Mucosa of gallbladder (tissue), 1 donor: ENCODE data around the gene LAMB4. TPM values are rescaled to one million over a fixed set of nuclear protein-coding genes. Genes with fewer than 3 reads are reported as not detected.
"Not testable (repeated sequence)": the region's sequence is repeated elsewhere in the genome, so short reads cannot be mapped to it uniquely, and the experiment has no call there.

Experiments
- DNase-seq: peaks from one replicate; pipeline ENCODE4 v3.0.0-alpha.2; 2020; ENCODE audit warnings: low spot score
- total RNA-seq: library from RNA; stranded (reverse); gene quantifications from one replicate; pipeline ENCODE4 v1.2.1, GENCODE V29; 2021
- donor health status: DM: no; HTN: no; CAD: no.

Gene LAMB4
- total RNA-seq, 1 donor from 2014 or later, result 0.83 TPM

- no peak for DNase-seq
Observed at GRCh38 chr7:108049962-108050361, 80.2 kb downstream of the LAMB4 start.

GRCh38 chr7:108048422-108048821 is 81.7 kb downstream of the LAMB4 start:
- no peak for DNase-seq

DNA sequence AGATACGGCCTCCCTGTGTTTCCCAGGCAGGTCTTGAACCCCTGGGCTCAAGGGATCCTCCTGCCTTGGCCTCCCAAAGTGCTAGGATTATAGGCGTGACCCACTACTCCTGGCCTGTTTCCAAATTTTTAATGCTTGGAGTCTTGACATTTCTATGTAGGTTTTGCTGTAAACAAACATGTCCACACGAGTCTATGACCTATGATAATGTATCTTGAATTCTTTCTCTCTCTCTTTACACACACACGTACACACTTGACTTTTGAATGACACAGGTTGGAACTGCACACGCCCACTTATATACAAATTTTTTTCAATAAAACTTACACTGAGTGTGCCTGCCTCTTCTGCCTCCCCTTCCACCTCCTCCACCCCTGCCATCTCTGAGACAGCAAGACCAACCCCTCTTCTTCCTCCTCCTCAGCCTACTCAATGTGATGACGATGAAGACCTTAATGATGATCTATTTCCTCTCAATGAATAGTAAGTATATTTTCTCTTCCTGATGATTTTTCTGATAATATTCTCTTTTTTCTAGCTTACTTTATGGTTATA is 83.1 kb downstream of the LAMB4 start:
- DNase-seq, result no peak

DNA sequence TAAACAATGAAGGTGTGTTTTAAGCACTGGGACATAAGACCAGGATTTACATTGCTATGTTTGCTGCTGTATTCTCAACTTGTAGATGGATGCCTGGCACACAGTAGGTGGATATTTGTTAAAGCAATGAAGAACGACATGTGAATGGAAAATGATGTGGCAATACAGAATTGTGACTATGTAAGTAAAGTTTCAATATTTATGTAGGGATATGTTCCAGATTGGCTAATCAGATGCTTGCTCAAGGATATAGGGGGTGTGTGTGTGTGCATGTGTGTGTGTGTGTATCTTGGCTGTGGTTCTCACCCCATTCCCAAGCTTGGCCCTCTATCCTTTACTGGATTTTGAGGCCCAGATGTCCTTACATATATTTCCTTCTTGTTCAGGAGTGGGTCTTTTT is 84.5 kb downstream of the LAMB4 start:
- no peak for DNase-seq

GRCh38 chr7:108045154-108045553 is 85.0 kb downstream of the LAMB4 start:
- DNase-seq, result no peak

DNA sequence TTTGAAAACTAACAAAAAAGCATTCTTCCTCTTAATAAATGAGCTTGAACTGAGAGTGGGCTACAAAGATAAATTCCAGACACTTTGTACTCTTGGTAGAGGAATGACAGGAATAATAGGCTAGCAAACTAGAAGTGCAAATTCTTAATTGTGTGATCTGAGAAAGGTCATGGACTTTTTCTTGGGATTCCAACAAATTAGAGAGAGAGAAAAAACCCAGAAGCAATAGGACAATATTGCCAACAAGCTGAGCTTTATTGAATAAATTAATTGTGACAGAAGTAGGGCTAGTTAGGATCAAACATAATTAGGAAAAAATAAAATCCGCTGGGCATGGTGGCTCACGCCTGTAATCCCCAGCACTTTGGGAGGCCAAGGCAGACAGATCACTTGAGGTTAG is 85.8 kb downstream of the LAMB4 start:
- DNase-seq, result no peak

DNA sequence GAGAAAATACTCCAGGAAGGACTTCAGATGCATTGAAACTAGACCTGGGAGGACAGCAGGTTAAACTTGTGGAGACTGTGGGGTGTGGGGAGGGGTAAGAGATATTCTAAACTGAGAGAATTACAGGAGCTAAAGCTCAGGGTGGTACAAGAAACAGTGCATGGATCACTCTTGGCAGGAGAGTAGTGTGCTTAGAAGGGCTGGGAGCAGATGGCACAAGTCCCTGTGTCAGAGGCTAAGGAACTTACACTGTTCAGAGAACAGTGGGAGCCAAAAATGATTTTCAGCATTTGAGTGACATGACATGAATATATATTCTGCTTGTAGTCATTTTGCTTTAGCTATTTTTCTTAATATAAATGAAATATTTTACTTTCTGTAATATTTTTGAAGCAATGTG is 91.2 kb downstream of the LAMB4 start:
- no peak for DNase-seq

- DNase-seq, result no peak
Observed at GRCh38 chr7:108037741-108038140, 92.4 kb downstream of the LAMB4 start.

DNA sequence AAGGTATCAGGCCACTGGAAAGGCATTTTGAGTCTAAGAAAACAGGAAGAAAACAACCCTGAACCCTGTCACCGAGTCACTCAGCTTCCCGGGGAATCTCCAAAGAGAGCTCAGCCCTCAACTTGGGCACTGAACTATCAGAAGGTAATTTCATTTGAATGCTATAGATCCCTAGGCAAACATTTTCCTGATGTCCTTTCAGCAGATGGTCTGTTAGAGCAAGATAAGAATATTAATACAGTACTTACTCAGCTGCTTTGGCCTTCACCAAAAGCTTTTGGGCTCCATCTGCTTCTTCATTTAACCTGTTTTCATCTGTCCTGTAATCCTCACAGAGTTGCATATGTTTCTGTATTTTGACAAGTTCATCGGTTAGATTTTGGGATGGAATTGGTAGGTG is 93.0 kb downstream of the LAMB4 start:
- DNase-seq, result no peak

- DNase-seq, result no peak
Observed at GRCh38 chr7:108034586-108034985, 95.6 kb downstream of the LAMB4 start.

DNA sequence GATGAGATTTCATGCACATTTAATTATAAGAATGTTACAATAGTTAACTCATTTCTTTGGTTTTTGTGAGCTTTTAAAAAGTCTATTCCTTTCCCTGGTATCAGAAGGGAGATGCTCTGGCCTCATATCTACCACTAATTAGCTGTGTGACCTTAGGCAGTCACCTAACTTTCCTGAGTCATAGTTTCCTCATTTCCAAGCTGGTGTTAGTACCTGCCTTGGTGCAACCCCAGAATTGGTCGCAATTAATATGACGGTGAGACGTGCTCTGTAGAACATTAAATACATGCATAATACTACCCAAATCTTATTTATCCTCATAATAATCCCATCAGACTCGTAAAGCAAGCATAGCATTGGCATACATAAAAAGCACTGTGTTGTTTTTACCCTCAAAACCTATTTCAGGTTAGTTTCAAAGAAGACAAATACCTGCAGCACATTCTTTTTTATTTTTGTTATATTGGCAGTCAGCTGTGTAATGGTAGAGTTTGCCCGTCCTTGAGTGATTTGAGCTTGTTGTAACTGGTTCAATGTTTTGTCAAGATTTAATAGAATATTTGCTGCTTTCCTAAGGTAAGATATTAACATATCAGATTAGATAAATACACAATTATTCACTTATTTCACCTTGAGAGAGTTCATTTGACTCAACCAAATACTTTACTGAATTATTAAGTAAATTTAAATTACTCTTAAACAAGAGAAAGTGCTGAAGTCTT is 96.2 kb downstream of the LAMB4 start:
- DNase-seq, result no peak

- not testable (repeated sequence) for DNase-seq
Observed at GRCh38 chr7:108033309-108033708, 96.9 kb downstream of the LAMB4 start.

GRCh38 chr7:108030516-108030915 is 99.6 kb downstream of the LAMB4 start:
- DNase-seq, result no peak

DNA sequence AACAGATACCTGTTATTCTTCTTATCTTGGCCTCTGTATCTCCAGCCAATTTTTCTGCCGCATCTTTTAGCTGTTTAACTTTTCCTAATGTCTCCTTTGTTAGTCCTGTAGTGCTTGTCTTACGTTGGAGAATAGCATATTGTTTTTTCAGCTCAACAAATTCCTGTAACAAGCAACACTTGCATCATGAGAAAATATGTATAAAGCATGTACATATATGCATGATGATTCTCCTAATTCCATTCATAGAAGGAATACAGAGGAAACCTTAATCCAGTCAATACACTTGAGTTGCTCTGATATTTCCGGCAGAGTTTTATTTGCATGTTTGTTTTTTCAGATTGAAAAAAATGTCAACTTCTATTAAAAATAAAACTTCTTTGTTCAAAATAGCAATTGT is 101.1 kb downstream of the LAMB4 start:
- no peak for DNase-seq

- no peak for DNase-seq
Observed at GRCh38 chr7:108028111-108028510, 102.0 kb downstream of the LAMB4 start.

DNA sequence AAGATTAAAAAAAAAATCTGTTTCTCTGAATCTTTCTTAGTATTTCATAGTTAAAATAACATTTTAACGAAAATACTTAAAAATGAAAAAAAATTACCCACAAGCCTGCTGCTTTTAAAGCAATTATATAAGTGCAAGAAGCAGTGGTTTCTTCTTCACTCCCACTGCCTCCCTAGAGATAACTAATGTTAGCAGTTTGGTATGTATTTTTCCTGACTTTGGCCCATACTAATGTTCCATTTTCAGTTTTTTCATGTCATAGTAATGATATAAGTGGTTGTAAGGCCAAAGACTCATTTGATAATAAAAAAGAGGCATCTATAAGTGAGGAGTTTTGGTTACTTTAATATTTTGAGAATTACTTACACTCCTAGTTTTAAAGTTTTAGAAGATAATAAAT is 102.9 kb downstream of the LAMB4 start:
- DNase-seq, result no peak

DNA sequence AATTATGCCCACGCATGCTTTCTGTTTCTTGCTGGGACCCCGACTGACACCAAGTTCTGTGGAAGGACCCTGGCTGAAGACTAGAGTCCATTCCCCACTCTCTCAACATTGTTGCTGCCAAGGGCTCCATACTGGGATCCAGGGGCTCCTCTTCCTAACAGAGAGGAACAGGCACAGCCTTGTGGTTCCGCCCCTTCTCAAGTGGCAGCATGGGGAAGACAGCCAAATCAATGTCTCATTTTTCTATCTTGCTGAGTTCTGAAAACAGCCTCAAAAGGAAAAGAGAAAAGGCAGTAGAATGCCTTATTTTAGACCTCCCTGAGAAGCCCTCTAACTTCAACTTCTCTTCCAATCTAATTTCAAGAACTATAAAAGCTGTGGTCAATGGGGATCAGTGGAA is 103.5 kb downstream of the LAMB4 start:
- DNase-seq, result no peak

GRCh38 chr7:108026116-108026515 is 104.0 kb downstream of the LAMB4 start:
- no peak for DNase-seq

- DNase-seq, result no peak
Observed at GRCh38 chr7:108024538-108024937, 105.6 kb downstream of the LAMB4 start.

DNA sequence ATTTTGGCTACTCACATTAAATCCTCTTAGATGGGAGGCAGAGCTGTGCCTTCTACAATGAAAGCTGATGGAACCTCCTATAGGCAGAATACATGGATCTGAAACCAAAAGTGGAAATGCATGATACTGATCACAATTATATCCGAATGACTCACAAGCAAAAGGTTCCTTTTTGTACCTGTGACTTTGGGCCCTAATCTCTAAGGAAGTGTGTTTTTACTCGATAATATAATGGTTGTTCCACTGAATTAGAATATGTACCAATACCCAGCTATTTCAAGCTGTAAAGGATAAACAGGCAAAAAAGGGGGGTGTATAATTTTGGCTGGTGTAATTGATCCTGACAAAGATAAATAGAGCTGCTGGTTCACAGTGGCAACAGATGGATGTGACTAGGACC is 109.6 kb downstream of the LAMB4 start:
- DNase-seq, result no peak

- DNase-seq, result no peak
Observed at GRCh38 chr7:108018668-108019067, 111.5 kb downstream of the LAMB4 start.

GRCh38 chr7:108017776-108018151 is 112.4 kb downstream of the LAMB4 start:
- no peak for DNase-seq

GRCh38 chr7:108016841-108017775 is 113.1 kb downstream of the LAMB4 start:
- no peak for DNase-seq
